NCI-H446 treated with DMSO at 0.1 percent for 48 hours (cell line): ENCODE results near the gene HDAC9.
"Not testable (repeated sequence)": the region's sequence is repeated elsewhere in the genome, so short reads cannot be mapped to it uniquely, and the experiment has no call there.

Experiments
- DNase-seq: peaks from one replicate; lab custom pipeline; 2025; lab: John Stamatoyannopoulos, UW

Gene HDAC9

DNA sequence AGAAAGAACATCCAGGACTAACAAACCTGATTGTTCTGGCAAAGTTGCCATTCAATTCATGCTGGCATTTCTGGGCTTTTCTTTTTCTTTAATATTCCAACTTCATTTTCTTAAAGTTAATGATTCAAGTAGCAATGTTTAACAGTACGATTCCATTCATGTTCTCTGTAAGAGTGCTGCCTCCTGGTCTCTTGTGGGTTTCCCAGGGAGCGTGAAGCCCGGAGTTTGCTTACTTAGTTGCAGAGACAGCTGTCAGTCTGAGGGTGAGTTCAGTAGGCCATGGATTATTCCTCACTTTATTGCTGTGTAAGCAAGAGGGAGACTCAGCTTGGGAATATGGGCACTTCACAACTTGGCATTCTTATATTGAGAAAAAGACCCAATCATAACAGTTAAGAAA lies 479.7 kb downstream of the HDAC9 start:
- DNase-seq, result peak; percentile 78

DNA sequence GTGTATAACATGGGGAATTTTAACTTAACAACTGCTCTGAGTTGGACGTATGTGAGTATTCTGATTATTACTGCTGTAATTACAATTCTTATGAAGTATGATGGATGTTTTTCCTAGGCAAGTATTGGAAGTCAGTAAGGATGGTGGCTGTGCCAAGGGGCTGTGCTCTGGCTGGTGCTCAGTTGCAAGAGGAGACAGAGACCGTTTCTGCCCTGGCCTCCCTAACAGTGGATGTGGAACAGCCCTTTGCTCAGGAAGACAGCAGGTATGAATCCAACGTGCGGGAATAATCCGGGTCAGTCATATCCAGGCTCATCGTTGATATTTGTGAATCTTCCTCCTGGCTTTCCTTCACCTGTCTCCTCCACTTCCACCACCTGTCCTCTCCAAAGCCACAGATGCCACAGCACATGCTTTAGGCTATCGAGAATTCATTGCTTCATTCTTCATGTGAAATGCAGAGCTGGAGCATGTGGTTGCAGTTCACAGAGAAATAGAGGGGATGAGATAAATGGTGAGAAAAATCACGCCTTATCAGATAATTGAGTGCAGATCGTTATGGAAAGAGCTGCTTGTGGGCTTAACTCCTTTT lies 480.2 kb downstream of the HDAC9 start:
- DNase-seq, result peak; percentile 68

DNA sequence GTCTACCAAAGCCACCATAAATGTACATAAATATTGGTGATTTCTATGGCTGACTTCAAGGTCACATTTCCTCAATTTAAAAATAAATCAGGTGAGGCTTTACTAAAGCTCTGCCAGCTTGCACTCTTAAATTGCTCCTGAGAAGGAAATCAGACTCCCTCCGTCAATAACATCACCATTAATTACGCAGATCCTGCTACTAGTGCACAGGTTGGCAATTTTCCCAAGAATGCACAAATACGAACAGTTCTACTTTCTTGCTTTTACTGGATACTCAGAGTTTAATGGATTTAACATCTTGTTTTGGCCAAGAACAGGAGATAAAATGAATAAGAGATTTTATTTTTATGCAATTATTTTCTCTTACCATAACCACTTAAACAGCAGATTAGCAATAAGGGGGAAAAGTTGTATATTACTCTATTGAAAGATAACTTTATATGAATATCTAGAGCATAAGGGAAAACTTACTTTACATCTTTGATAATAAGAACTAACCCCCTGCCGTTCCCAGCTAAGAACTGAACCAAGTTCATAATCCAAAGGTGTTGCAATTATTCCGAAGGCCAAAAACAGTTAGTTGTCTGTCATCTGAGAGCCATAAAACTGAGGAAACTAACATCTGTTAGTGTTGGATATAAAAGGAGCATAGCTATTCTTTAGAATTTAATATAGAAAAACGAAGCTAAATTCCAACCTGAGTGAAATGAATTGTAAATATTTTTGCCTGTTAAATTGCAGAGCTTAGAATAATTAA lies 481.3 kb downstream of the HDAC9 start:
- DNase-seq, result peak; percentile 65

DNA sequence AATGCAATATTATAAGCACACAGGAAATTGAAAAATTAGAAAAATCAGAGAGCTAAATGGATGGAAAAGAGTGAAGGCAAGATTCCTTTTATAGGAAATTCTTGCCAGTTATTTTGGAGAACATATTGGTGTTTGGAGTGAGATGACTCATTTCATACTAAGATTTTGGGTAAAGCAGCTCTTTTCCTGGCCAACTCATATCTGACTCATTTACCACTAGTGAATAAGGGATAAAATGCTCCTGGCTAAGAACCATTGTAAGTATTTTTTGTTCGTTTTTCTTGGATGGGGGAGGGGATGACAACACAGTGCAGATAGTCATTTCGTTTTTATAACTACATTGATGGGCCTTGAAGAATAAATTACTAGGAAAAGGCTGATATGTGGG lies 482.6 kb downstream of the HDAC9 start:
- peak; percentile 91 for DNase-seq

DNA sequence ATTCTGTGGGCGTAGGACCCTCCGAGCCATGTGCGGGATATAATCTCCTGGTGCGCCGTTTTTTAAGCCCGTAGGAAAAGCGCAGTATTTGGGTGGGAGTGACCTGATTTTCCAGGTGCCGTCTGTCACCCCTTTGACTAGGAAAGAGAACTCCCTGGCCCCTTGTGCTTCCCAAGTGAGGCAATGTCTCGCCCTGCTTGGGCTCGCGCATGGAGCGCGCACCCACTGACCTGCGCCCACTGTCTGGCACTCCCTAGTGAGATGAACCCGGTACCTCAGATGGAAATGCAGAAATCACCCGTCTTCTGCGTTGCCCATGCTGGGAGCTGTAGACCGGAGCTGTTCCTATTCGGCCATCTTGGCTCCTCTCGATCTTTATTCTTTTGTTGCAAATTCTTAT lies 495.2 kb downstream of the HDAC9 start:
- DNase-seq, result not testable (repeated sequence)

DNA sequence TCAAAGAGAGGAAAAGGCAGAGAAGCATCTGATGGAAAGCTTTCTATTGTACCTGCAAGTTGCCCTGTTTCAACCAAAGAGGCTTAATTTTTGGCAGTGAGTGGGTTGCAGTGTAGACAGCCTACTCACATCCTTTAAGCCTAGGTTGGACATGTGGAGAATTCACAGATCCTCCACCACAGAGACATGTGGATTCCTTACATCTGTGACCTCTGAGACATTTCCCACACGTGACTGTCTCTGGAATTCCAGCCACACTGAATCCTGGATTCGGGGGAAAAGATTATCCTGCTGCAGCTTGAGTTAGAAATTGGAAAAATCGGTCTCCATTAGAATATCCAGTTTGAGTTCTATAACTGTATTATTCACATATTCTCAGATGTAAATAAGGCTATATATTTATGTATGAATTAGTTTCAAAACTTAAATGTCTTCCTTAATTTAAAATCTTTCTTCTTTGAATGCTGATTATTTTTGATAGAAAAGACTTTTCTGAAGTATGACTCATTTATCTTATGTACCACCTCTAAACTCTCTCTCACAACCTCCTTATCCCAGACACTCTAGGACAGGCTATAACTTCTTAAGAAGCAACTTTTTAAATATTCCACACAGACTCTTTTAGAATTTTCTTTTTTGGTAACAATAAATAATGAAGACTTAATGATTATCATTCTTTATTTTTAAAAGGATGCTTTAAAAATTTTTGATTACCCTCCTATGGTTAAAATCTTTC lies 498.6 kb downstream of the HDAC9 start:
- DNase-seq, result no peak

DNA sequence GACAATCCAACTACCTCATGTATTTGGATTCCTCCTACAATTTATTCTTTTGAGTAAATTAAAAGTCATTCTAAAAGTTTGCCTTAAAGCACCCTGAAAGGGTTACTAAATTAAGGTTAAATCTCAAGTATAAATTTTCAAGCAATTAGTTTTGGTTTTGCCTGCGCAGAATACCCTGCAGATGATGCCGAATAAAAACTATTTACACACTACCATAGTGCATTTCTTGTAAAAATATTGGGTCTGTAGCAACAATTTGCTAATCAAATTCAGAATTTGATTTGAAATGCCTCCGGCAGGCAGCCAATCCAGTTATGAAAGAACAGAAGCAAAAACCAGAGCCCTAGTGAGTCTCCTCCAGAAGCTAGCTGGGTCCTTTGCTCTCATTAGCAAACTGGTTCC lies 499.7 kb downstream of the HDAC9 start:
- DNase-seq, result no peak

DNA sequence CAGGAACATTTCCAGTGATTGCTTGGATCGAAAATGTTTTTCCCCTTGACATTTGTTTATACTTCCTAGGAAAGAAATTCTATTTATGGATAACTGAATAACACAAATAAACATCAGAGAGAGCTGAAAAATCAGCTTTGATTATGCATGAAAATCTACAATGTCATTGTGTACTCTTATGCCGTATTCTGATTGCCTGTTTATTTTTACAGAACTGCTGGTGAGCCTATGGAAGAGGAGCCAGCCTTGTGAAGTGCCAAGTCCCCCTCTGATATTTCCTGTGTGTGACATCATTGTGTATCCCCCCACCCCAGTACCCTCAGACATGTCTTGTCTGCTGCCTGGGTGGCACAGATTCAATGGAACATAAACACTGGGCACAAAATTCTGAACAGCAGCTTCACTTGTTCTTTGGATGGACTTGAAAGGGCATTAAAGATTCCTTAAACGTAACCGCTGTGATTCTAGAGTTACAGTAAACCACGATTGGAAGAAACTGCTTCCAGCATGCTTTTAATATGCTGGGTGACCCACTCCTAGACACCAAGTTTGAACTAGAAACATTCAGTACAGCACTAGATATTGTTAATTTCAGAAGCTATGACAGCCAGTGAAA lies 500.4 kb downstream of the HDAC9 start:
- DNase-seq, result peak; percentile 42

DNA sequence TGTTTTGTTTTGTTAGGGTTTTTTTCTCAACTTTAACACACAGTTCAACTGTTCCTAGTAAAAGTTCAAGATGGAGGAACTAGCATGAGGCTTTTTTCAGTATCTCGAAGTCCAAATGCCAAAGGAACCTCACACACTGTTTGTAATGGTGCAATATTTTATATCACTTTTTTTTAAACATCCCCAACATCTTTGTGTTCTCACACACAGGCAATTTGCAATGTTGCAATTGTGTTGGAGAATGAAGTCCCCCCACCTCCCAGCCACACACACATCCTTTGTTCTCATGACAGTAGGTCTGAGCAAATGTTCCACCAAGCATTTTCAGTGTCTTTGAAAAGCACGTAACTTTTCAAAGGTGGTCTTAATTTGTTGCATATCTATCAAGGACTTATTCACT lies 501.0 kb downstream of the HDAC9 start:
- DNase-seq, result no peak

DNA sequence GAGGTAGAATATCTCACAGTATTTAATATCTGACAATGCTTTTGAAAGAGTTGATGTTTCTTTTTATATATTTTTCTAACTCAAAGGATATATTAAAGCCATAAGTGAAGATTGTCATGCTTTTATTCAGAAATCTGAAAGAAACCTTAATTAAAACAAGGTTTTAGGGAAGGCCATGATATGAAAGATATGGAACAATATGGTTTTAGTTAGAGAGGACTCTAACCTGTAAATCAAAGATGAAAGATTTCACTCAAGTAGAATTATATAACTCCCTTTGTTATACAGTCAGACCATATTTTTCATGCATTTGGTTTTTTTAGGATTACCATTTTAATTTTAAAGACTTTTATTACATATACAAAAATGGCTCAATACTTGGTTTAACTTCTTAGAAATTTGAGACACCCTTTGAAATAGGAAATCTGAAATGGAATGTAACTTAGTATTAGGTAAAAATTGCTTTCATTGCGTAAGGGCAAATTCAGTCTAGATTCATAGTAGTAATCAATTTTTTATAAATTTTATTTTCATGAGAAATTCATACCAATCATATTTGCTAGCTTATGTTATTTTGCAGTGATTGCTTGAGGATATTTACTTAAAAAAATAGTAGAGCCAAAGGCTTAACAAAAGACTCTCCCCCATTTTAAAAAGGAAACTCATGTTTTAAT lies 502.1 kb downstream of the HDAC9 start:
- DNase-seq, result no peak

DNA sequence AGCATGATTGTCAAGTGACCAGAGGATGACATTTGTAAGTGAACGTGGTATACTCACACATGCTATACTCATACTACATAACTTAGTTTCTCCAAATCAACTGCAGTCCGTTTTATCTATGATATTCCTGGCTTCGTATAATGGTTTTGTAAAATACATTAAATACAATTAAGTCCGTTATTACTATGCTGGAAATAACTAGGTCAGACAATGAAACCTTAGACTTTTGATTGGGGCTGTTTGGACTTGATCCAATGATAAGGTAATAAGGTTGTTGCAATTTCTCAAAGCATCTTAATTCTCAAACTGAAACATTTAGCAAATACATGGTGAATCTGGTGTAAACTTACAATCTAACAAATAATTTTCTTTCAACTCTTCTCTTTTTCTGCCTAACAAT lies 504.9 kb downstream of the HDAC9 start:
- DNase-seq, result no peak

DNA sequence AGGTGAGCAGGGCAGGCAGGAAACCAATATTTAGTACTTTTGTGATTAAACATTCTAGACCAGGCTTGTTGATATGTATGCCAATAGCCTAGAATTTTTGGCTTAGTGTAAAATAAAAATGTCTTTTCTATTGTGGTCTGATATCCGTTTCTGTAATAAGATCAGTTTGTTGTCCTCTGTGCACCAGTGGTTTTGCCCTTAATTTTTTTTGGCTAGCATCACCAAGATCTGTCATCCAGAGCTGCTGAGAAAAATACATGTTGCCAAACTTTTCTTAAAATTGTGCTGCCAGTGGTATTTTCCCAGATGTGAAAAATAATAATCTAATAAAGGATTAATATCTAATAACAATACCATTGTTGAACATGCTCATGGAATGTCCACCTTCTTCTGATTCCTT lies 506.3 kb downstream of the HDAC9 start:
- DNase-seq, result peak; percentile 10

DNA sequence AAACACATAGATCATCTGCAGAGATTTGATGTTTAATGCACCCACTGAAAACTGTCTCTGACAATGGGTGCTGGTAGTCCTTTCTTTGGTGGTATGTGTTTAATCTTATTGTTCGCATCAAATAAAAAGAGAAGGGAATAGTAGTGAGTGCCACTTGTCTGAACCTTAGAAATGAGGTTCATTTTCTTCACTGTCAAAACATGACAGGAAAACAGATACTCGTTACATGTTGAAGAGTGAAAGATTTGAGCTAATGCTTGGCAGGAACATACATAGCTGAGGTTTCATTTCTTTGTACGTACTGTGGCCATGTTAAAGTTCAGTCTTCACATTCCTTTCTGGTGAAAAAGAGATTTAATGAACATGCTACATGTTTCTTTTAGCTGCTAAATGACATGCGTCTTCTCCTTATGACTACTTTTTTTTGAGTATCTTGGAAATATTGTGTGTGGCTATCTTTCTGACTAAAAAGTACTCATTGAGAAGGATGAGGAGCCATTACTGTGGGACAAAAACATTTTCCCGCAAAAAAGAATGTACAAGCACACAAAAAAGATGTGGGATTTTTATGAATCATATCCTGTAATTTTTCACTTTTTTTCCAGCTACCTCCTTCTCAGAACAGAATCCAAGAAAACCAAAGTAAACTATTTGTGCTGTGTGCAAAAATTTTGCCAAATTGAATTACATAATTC lies 513.8 kb downstream of the HDAC9 start:
- DNase-seq, result no peak

DNA sequence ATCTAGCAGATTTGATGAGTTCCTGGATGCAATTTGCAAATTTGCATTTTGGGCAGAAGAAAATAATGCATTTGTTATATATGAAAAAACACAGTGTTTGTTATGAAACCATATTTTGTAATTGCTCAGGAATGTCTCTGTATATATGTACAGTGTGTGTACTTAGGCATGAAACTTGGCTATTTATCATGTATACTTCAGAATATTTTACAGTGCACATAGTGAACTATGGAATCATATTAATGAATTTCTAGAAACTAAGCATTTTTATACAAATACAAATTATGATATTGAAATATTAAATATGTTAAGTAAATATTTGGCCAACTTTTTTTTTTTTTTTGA lies 514.4 kb downstream of the HDAC9 start:
- DNase-seq, result no peak

DNA sequence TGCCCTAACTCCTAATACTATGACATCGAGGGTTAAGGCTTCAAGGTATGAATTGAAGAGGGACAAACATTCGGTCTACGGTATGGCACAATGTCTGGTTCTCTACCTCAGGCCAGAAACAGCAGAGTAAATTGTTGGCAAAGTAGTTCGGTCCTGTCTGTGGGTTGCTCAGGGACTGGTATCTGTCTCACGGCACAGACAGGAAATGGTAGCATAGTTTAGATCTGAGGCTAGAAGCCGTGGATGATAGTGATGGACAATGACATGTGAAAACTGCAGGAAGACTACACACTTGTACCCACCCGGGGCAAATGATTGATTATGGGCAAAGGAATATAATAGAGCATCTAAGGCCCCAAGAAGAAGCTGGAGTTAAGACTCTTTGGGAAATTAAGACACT lies 515.7 kb downstream of the HDAC9 start:
- DNase-seq, result no peak

DNA sequence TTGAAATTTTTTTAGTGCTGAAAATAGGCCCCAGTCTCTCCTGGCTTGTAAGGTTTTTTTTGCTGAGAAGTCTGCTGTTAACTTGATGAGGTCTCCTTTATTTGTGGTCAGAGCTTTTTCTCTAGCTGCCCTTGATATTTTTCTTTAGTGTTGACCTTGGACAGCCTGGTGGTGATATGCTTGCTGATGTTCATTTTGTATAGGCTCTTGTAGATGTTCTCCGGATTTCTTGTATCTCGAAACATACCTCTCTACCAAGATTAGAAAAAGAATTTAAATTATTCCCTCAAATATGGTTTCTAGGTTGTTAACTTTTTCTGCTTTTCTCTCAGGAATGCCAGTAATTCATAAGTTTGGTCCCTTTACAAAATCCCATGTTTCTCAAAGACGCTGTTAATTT lies 519.5 kb downstream of the HDAC9 start:
- no peak for DNase-seq

DNA sequence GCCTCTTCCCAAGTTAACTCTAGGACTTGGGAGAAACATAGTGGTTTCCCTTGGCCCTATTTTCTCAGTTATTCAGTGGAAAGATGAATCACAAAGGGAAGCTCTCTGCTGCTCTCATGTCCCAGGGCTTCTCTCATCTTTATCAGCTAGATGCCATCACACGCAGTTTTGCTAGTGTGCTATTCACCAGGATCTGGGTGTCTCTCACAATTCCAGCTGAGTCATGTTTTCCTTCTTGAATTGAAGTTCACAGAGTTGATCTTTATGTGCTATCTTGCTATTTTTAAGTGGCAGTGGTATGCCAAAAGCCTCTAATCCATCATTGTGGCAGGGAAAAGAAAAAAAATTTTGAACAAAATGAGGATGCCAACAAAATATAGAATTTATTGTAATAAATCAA lies 520.6 kb downstream of the HDAC9 start:
- DNase-seq, result no peak

DNA sequence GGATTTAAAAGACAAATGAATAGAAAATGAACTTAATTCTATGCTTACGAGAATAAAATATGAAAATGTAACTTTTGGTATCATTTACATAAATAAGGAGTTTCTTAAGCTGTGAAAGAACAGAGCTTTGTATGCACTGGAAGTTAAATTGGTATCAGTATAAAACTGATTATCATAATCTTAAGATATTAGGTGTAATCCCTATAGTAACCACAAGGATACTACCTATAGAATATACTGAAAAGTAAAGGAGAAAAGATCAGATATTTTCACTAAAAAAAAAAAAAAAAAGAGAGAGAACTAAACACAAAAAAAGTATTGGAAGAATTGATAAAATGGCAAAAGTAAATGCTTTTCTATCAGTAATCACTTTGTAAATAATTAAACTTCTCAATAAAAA lies 521.8 kb downstream of the HDAC9 start:
- no peak for DNase-seq

DNA sequence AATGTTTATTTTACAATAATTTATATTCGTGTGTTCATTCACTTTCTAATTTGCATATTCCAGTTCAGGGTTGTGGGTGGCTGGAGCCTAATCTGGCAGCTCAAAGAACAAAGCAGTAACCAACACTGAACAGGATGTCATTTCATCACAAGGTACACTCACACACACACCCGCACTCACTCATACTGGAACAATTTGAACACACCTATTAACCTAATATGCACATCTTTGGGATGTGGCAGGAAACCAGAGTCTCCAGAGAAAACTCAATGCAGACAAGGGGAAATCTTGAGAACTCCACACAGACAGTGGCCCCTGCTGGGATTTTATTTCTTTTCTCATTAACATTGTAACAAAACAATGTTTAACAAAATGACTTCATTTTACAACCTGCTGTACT lies 524.5 kb downstream of the HDAC9 start:
- DNase-seq, result no peak

DNA sequence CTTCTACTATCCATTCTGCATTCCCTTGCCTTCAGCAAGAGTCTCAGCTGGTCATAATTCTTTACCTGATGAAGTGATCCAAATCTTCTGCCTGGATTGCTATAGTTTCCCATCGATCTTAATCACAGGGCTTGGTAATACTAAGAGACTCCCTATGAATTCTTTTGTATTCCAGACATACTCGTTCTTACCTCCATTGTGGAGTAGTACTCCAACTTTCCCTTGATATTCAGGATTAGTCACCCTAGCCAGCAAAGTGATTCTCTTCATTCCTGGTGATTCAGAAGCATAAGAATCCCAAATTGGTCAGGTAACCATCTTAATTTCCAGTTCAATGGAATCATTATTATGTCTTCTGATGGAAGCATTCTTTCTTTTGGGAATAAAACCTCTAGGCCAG lies 525.2 kb downstream of the HDAC9 start:
- no peak for DNase-seq

DNA sequence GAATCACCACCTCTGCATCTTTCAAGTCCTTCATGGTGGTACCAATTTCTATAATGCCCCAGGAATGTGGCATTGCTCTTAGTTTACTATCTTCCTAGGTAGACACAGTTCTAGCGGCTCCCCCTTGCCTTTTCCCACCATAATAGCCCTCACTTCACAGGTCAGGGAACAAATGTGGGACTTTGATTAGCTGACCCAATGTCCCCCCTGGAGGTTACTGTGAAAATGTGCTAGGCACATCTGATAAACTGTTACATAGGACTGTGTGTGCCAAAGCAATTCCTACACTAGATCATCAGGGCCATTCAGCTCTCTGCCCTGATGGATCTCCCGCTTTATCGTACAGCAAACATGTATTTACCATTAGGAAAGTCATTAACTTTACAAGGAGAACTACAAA lies 527.9 kb downstream of the HDAC9 start:
- no peak for DNase-seq

DNA sequence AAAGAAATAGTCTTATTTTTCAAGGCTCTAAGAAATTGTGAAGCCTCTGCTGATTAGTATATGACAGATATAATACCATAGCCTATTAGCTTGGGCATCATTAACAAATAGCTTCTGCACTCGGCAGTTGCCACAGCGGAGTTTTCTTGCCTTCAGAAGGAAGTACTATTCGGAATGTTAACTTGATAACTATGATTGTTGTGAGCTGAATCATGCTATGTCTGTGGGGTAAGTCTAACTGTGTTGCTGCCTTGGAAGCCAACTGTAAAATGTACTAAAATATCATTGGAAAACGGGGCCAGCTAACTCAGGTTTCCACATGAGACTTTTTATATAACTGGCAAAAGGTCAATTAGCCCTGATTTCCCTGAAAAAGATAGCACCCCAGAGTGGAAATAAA lies 528.7 kb downstream of the HDAC9 start:
- no peak for DNase-seq
